HFF-Myc (cell line): ENCODE measurements around the gene SLC22A12.

ENCODE experiments used
- DNase-seq: peaks from one replicate; pipeline ENCODE4 v3.0.0-alpha.2; 2011; ENCODE audit warnings: low read depth; ENCODE audit errors: extremely low read depth
- H3K4me3 ChIP-seq: replicated peaks from 2 replicates; pipeline ENCODE4 v1.5.1; 2011; ENCODE audit warnings: low read depth, mild to moderate bottlenecking, control low read depth, low read length
- CTCF ChIP-seq: IDR thresholded peaks from 2 replicates; pipeline ENCODE4 v1.5.1; 2012; ENCODE audit warnings: mild to moderate bottlenecking, low read depth, low read length, control low read depth; ENCODE audit errors: missing control alignments

The SLC22A12 gene

GRCh38 chr11:64642418-64642735, 51.4 kb downstream of the SLC22A12 start:
- TF ChIP-seq CTCF = no peak
- H3K4me3 ChIP-seq = no peak overlapping the region
- DNase-seq = no peak

- DNase-seq = no peak
- no peak for TF ChIP-seq CTCF
- H3K4me3 ChIP-seq = no peak overlapping the region
These were observed 51.8 kb downstream of the SLC22A12 start for GRCh38 chr11:64642871-64643255.

- DNase-seq = no peak
- no peak overlapping the region for H3K4me3 ChIP-seq
- no peak for TF ChIP-seq CTCF
These were observed 52.3 kb downstream of the SLC22A12 start for GRCh38 chr11:64643256-64643881.

- DNase-seq = no peak
- H3K4me3 ChIP-seq = no peak overlapping the region
- TF ChIP-seq CTCF = no peak
These were observed 53.1 kb downstream of the SLC22A12 start for GRCh38 chr11:64643920-64644646.

GRCh38 chr11:64644647-64645275, 53.7 kb downstream of the SLC22A12 start:
- no peak overlapping the region for H3K4me3 ChIP-seq
- no peak for DNase-seq
- no peak for TF ChIP-seq CTCF

GRCh38 chr11:64647019-64647779, 56.2 kb downstream of the SLC22A12 start:
- no peak overlapping the region for H3K4me3 ChIP-seq
- no peak for TF ChIP-seq CTCF
- no peak for DNase-seq
